ENCODE measurements around the gene WNK2. TPM values are rescaled to one million over a fixed set of nuclear protein-coding genes. Genes with fewer than 3 reads are reported as not detected.
"Not testable (repeated sequence)": the region's sequence is repeated elsewhere in the genome, so short reads cannot be mapped to it uniquely, and the experiment has no call there.

WNK2 gene
- total RNA-seq, 2 experiments from 2014 or later, result 1.7 to 2.8 TPM

- Mint-ChIP-seq H3K27ac (no peak overlapping the region), H3K4me1 (ENCODE audit: low read depth) (peaks cover 12% of the 10 kb centered on the region), H3K36me3 (ENCODE audit: low read depth) (no peaks in the 10 kb centered on the region), H3K27me3 (no peaks in the 10 kb centered on the region), H3K4me3 (no peak overlapping the region), H3K9me3 (no peaks in the 10 kb centered on the region)
- CTCF ChIA-PET, result no interaction called here
- ATAC-seq (no peak), DNase-seq (no peak)
- TF ChIP-seq CTCF (IDR thresholded peaks at IDR 0.05), result no peak
- intact Hi-C loops (cut with micrococcal nuclease), result no loop called here
- POLR2A ChIA-PET, result no interaction called here
Measured at GRCh38 chr9:93354451-93354850, 170.5 kb downstream of the WNK2 start.

GRCh38 chr9:93355827-93356226 is 171.9 kb downstream of the WNK2 start:
- H3K4me3 Mint-ChIP-seq, result no peak overlapping the region
- ATAC-seq, result no peak
- no peaks in the 10 kb centered on the region for H3K27me3 Mint-ChIP-seq
- peaks cover 12% of the 10 kb centered on the region for H3K4me1 Mint-ChIP-seq (ENCODE audit: low read depth)
- CTCF ChIA-PET, result interaction anchor here (1.0 kb wide), 1 partner anchor 210 kb away, joined by 3 read pairs; no protein-coding TSS in a partner anchor
- no peaks in the 10 kb centered on the region for H3K36me3 Mint-ChIP-seq (ENCODE audit: low read depth)
- TF ChIP-seq CTCF (IDR thresholded peaks at IDR 0.05), result no peak
- no peak for DNase-seq
- POLR2A ChIA-PET, result no interaction called here
- no peak overlapping the region for H3K27ac Mint-ChIP-seq
- intact Hi-C loops (cut with micrococcal nuclease), result no loop called here
- H3K9me3 Mint-ChIP-seq, result peaks cover 5% of the 10 kb centered on the region

- ATAC-seq, result peak; percentile 99
- Mint-ChIP-seq H3K4me3 (no peak overlapping the region), H3K9me3 (peaks cover 13% of the 10 kb centered on the region), H3K27ac (peak overlapping the region; percentile 21), H3K27me3 (no peaks in the 10 kb centered on the region), H3K36me3 (ENCODE audit: low read depth) (peaks cover 2% of the 10 kb centered on the region), H3K4me1 (ENCODE audit: low read depth) (peaks cover 12% of the 10 kb centered on the region)
- CTCF ChIA-PET, result interaction anchor here (0.6 to 0.8 kb wide), 2 partner anchors 21 to 197 kb away, joined by 3 read pairs; no protein-coding TSS in a partner anchor
- no peak for TF ChIP-seq CTCF (IDR thresholded peaks at IDR 0.05)
- POLR2A ChIA-PET, result no interaction called here
- intact Hi-C loops (cut with micrococcal nuclease), result no loop called here
- peak; percentile 52 for DNase-seq
Measured at GRCh38 chr9:93357649-93358048, 173.7 kb downstream of the WNK2 start.

- peaks cover 13% of the 10 kb centered on the region for H3K9me3 Mint-ChIP-seq
- POLR2A ChIA-PET, result interaction anchor here (0.6 kb wide), 1 partner anchor 189 kb away, joined by 3 read pairs; no protein-coding TSS in a partner anchor
- intact Hi-C loops (cut with micrococcal nuclease); H3K27me3 Mint-ChIP-seq; H3K27ac Mint-ChIP-seq; H3K36me3 Mint-ChIP-seq (ENCODE audit: low read depth); H3K4me3 Mint-ChIP-seq; DNase-seq; ATAC-seq: not testable (repeated sequence)
- peaks cover 12% of the 10 kb centered on the region for H3K4me1 Mint-ChIP-seq (ENCODE audit: low read depth)
- CTCF ChIA-PET, result interaction anchor here (0.8 kb wide), 1 partner anchor 57 kb away, joined by 3 read pairs; no protein-coding TSS in a partner anchor
Measured at GRCh38 chr9:93359907-93360306, 176.0 kb downstream of the WNK2 start.

GRCh38 chr9:93361995-93362394 is 178.1 kb downstream of the WNK2 start:
- Mint-ChIP-seq H3K4me1 (ENCODE audit: low read depth) (peaks cover 11% of the 10 kb centered on the region), H3K4me3 (no peak overlapping the region), H3K9me3 (peaks cover 13% of the 10 kb centered on the region), H3K27ac (no peak overlapping the region), H3K27me3 (peaks cover 3% of the 10 kb centered on the region), H3K36me3 (ENCODE audit: low read depth) (peaks cover 2% of the 10 kb centered on the region)
- intact Hi-C loops (cut with micrococcal nuclease), result no loop called here
- TF ChIP-seq CTCF (IDR thresholded peaks at IDR 0.05), result no peak
- DNase-seq (no peak), ATAC-seq (no peak)
- ChIA-PET CTCF (no interaction called here), POLR2A (interaction anchor here (0.6 kb wide), 1 partner anchor 348 kb away, joined by 3 read pairs; no protein-coding TSS in a partner anchor)
